Measurements from ENCODE around the gene ATP4A.

ATP4A gene

GRCh38 chr19:35501684-35502083 is 61.8 kb downstream of the ATP4A start:
- TF ChIP-seq CTCF (IDR thresholded peaks at IDR 0.05; ENCODE audit: control extremely low read depth, extremely low read depth, low read depth, missing control alignments): no peak
- ChIA-PET POLR2A (no interaction called here), CTCF (interaction anchor here (1.1 to 2.4 kb wide), 3 partner anchors 9 to 149 kb away, joined by 3 to 13 read pairs (median 5); no protein-coding TSS in a partner anchor)
- DNase-seq (ENCODE audit: extremely low spot score): no peak

DNA sequence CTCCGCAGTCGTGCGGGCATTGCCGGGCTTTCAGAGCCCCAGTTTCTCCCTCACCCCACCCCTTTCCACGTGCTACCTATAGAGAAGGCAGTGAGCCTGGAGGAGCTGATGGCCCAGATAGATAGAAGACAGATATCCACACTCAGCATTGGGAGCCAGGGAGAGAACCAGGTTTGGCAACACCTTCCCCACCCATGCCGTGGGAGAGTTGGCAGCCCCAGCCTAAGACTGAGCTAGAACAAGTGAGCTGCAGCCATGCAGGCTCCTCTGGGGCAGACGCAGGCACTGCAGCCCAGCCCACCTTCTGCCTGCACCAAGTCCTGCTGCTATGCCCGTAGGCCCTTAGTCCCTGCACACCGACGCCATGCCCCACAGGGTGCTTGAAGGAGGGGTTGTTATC is 62.8 kb downstream of the ATP4A start:
- no peak for DNase-seq (ENCODE audit: extremely low spot score)
- TF ChIP-seq CTCF (IDR thresholded peaks at IDR 0.05; ENCODE audit: control extremely low read depth, extremely low read depth, low read depth, missing control alignments): no peak
- ChIA-PET POLR2A (no interaction called here), CTCF (interaction anchor here (0.8 to 2.0 kb wide), 2 partner anchors 10 to 148 kb away, joined by 3 to 13 read pairs; no protein-coding TSS in a partner anchor)

Measured in GM10248 (cell line).